GM03348 (cell line): ENCODE data around the gene TRIM13.

ENCODE experiments used
- DNase-seq: peaks from one replicate; pipeline ENCODE4 v3.0.0; 2012; ENCODE audit warnings: low spot score

TRIM13 gene

DNA sequence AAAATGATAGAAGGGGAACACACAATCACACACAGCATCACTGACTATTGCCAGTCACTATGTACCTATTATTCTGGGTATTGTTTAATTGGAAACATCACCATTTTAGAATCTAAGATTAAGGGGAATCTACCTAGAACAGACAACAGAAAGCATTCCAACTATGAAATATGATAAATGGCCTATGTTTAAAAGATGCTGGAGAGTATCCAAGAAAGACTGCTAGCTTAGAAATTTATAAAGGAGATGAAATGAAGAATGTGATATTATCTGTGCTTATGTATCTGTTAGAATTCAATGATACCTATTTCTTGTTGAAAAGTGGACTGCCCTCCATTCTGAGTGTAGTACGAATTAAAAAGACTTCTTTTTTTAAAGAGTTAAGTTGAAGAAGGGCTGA is 68.9 kb downstream of the TRIM13 start:
- no peak for DNase-seq
